Testis (tissue), 3 donors: Measurements from ENCODE around the gene HTR3A. TPM values are rescaled to one million over a fixed set of nuclear protein-coding genes. Genes with fewer than 3 reads are reported as not detected.

Experiments used
- DNase-seq: peaks from one replicate; pipeline ENCODE4 v3.0.0-alpha.2; 2019
- H3K27ac ChIP-seq, 2 donors: fragments of 200-600 bp; sonication (generic); one replicate each; pipeline ENCODE4 v1.5.1; 2019
- H3K27me3 ChIP-seq: fragments of 200-600 bp; sonication (generic); one replicate; pipeline ENCODE4 v1.5.1; 2019
- H3K36me3 ChIP-seq: fragments of 200-600 bp; sonication (generic); one replicate; pipeline ENCODE4 v1.5.1; 2017; ENCODE audit warnings: low read depth; ENCODE audit errors: missing control alignments
- H3K4me1 ChIP-seq: fragments of 200-600 bp; sonication (generic); one replicate; pipeline ENCODE4 v1.5.1; 2019
- H3K4me3 ChIP-seq, 2 donors: fragments of 200-600 bp; sonication (generic); one replicate each; pipeline ENCODE4 v1.5.1; 2017 to 2019
- H3K9me3 ChIP-seq: fragments of 200-600 bp; sonication (generic); one replicate; pipeline ENCODE4 v1.5.1; 2017
- CTCF ChIP-seq, 3 experiments: fragments of 450-650 bp in 2 of 3; fragments of 200-600 bp in 1 of 3; sonication (generic) in 1 of 3; IDR thresholded peaks; one replicate each; pipeline ENCODE4 v1.5.1; 2016 to 2019; ENCODE audit warnings: antibody characterized with exemption in 3 of 3, mild to moderate bottlenecking in 2 of 3, moderate library complexity in 1 of 3
- POLR2A ChIP-seq: fragments of 450-650 bp; IDR thresholded peaks from one replicate; pipeline ENCODE4 v1.6.1; 2017; ENCODE audit warnings: antibody characterized with exemption, mild to moderate bottlenecking, moderate library complexity
- WGBS, 2 donors: methylation state at CpG; one replicate each; pipeline ENCODE4 v1.1.5; 2018; 5-methylcytosine and 5-hydroxymethylcytosine counted together
- intact Hi-C: fragments of 100-400 bp; cut with DNase I; formaldehyde crosslinking; loops from one replicate; pipeline ENCODE4 v1.15.1; 2023; ENCODE audit warnings: low total_unique reads
- polyA plus RNA-seq: library from polyadenylated mRNA; stranded (reverse); fragments of 350-450 nt; fragmentation: Illumina TruSeq; extraction: RNeasy Lipid Tissue Mini Kit (QIAGEN cat#74804); gene quantifications from one replicate; pipeline ENCODE4 v1.2.3, GENCODE V29; 2014; ENCODE audit warnings: low read depth, low replicate concordance; ENCODE audit not compliant: insufficient read depth
- total RNA-seq, 2 donors: library from RNA; depleted of rRNA; stranded (reverse); fragments of >200 nt; gene quantifications; one replicate each; pipeline ENCODE4 v1.2.3, GENCODE V29; 2016

HTR3A gene
- total and polyA plus RNA-seq, 3 donors from 2014 or later: 0.29 to 0.81 (median 0.39) TPM

DNA sequence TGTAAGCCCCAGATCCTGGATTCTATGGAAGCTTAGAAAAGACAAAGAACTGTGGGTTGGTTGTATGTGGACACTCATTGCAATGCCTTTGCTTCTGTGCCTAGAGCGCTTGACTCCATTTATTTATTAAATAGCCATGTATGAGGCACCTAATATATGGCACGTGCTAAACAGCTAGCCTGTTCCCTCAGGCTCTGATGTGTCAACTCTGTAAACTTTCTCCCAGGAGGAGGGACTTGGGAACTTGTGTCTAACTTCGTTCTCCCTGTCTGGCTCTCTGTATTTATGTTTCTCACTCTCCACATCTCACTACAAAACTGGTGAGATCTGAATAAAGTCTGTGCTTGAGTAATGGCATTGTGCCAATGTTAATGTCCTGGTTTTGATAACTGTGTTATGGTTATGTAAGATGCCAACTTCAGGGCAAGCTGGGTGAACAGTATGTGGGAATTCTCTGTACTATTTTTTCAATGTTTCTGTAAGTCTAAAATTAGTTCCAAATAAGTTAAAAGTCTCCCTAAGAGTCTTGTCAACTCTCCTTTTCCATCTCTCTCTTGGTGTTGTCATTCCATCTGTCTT is 50.5 kb downstream of the HTR3A start:
- 59 to 69% methylated on average over 3 of the region's 3 CpGs for WGBS, 2 donors
- no peak overlapping the region for H3K27ac ChIP-seq
- no peaks in the 10 kb centered on the region for H3K9me3 ChIP-seq
- TF ChIP-seq CTCF (IDR thresholded peaks at IDR 0.05) (no peak), POLR2A (no peak)
- DNase-seq: no peak
- no peak overlapping the region for H3K4me3 ChIP-seq
- intact Hi-C loops: no loop called here
- H3K4me1 ChIP-seq: peaks cover 7% of the 10 kb centered on the region
- no peaks in the 10 kb centered on the region for H3K27me3 ChIP-seq
- H3K36me3 ChIP-seq: no peaks in the 10 kb centered on the region

DNA sequence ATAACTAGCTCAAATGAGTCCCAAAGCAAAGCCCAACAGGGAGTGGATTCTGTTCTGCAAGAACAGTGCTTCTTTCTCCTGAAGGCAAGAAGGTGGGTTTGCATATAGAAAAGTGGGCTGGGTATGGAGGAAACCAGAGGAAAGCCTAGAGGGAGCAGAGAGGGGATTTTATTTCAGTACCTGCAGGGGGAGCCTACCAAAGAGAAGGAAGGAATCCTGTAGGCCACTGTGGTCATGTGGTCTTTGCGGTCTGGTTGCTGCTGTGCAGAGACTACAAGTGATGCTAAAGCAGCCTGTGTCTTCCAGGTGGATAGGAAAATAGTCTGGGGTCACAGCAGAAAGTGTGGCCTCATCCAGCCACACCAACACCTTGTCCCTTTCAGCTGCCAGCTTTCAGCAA is 51.4 kb downstream of the HTR3A start:
- Histone ChIP-seq H3K4me3 (no peak overlapping the region), H3K9me3 (no peaks in the 10 kb centered on the region), H3K4me1 (peaks cover 7% of the 10 kb centered on the region), H3K27ac (no peak overlapping the region), H3K36me3 (no peaks in the 10 kb centered on the region), H3K27me3 (no peaks in the 10 kb centered on the region)
- intact Hi-C loops: no loop called here
- TF ChIP-seq POLR2A (no peak), CTCF (IDR thresholded peaks at IDR 0.05) (no peak)
- no peak for DNase-seq
- 65 to 80% methylated on average over 1 of the region's 1 CpG for WGBS, 2 donors

DNA sequence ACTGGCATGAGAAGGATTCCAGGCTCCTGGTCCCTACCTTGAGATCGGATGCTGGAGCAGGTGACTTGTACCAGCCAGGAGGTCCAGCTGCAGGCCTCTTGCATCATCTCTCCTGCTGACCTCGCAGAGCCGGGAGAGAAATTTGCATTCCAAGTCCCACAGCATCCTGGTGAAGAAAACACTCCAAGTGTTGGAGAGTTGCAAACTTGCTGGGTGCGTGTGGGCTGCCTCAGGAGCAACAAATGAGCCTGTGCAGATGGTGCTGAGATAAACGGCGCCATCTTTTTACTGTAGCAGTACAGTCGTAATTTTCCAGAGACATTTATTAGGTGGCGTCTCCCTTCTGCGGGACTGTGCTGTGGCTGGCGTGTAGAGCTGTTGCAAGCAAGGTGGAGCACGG is 52.5 kb downstream of the HTR3A start:
- Histone ChIP-seq H3K27me3 (no peaks in the 10 kb centered on the region), H3K36me3 (no peaks in the 10 kb centered on the region), H3K4me1 (peaks cover 7% of the 10 kb centered on the region), H3K27ac (no peak overlapping the region), H3K4me3 (no peak overlapping the region), H3K9me3 (no peaks in the 10 kb centered on the region)
- intact Hi-C loops: no loop called here
- DNase-seq: no peak
- 59 to 62% methylated on average over 10 to 11 of the region's 11 CpGs for WGBS, 2 donors
- TF ChIP-seq CTCF (IDR thresholded peaks at IDR 0.05) (no peak), POLR2A (no peak)

DNA sequence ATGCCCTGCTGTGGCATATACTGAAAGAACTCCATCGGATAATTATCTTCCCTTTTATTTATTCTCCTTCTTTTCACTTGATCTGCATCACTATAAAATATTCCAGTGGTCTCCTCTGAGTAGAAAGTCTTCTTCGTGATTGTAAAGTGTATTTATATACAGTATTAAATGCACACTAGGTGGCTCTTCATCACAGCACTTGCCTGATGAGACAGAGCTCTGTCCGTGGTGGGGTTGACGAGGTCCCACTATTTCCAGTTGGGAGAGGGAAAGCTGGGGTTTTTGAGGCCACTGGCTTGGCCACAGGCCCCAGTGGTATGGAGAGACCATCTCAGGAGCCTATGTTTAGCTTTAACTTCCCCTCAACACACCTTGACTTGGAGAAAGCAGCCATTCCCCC is 53.0 kb downstream of the HTR3A start:
- no peak overlapping the region for H3K27ac ChIP-seq
- intact Hi-C loops: no loop called here

More for the DNA sequence above, 53.0 kb downstream of the HTR3A start:
- H3K36me3 ChIP-seq: no peaks in the 10 kb centered on the region
- no peak for TF ChIP-seq CTCF (IDR thresholded peaks at IDR 0.05)
- TF ChIP-seq POLR2A: no peak
- peaks cover 7% of the 10 kb centered on the region for H3K4me1 ChIP-seq
- DNase-seq: no peak
- no peaks in the 10 kb centered on the region for H3K9me3 ChIP-seq
- no peaks in the 10 kb centered on the region for H3K27me3 ChIP-seq
- H3K4me3 ChIP-seq: no peak overlapping the region
- 35 to 64% methylated on average over 4 of the region's 4 CpGs for WGBS, 2 donors
